Astrocyte (in vitro differentiated cells and primary cell): ENCODE data around the gene RTP3. TPM values are rescaled to one million over a fixed set of nuclear protein-coding genes. Genes with fewer than 3 reads are reported as not detected.
A peak's percentile ranks its signal among the peaks of the same experiment; 100 is the strongest.
"Not testable (repeated sequence)": the region's sequence is repeated elsewhere in the genome, so short reads cannot be mapped to it uniquely, and the experiment has no call there.

Experiments used
- DNase-seq: peaks from one replicate; pipeline ENCODE4 v3.0.0-alpha.2; 2010; ENCODE audit warnings: low read depth
- FAIRE-seq: peaks from 2 replicates; lab custom pipeline; 2011; peaks lifted over from hg19 to GRCh38; lab: Jason Lieb, UNC
- H2AFZ ChIP-seq: 2 replicates; pipeline ENCODE4 v1.6.0; 2012; ENCODE audit warnings: low read depth, low read length, inconsistent platforms
- H3K27ac ChIP-seq: 2 replicates; pipeline ENCODE4 v1.5.1; 2011; ENCODE audit warnings: low read depth, low read length, inconsistent platforms
- H3K27me3 ChIP-seq: 2 replicates; pipeline ENCODE4 v1.6.0; 2011; ENCODE audit warnings: low read length, inconsistent platforms; ENCODE audit not compliant: insufficient read depth
- H3K36me3 ChIP-seq: 2 replicates; pipeline ENCODE4 v1.5.1; 2011; ENCODE audit warnings: low read length, inconsistent platforms; ENCODE audit not compliant: insufficient read depth
- H3K4me1 ChIP-seq: 2 replicates; pipeline ENCODE4 v1.5.1; 2011; ENCODE audit warnings: low read length, inconsistent platforms; ENCODE audit not compliant: insufficient read depth
- H3K4me2 ChIP-seq: 2 replicates; pipeline ENCODE4 v1.6.0; 2012; ENCODE audit warnings: low read length, inconsistent platforms
- H3K4me3 ChIP-seq: 2 replicates; pipeline ENCODE4 v1.5.1; 2011; ENCODE audit warnings: low read depth, mild to moderate bottlenecking, low read length, inconsistent platforms; ENCODE audit not compliant: insufficient read depth
- H3K79me2 ChIP-seq: 2 replicates; pipeline ENCODE4 v1.6.0; 2012; ENCODE audit warnings: mild to moderate bottlenecking, low read length, inconsistent platforms; ENCODE audit not compliant: insufficient read depth
- H3K9ac ChIP-seq: 2 replicates; pipeline ENCODE4 v1.6.0; 2012; ENCODE audit warnings: mild to moderate bottlenecking, low read length, inconsistent platforms
- H3K9me3 ChIP-seq: 2 replicates; pipeline ENCODE4 v1.5.1; 2012; ENCODE audit warnings: low read depth, mild to moderate bottlenecking, low read length, inconsistent platforms; ENCODE audit not compliant: insufficient read depth
- H4K20me1 ChIP-seq: 2 replicates; pipeline ENCODE4 v1.6.0; 2012; ENCODE audit warnings: low read length, inconsistent platforms; ENCODE audit not compliant: insufficient read depth
- H3K27ac Mint-ChIP-seq: one replicate; pipeline ENCODE4 v1.8.0; 2021; ENCODE audit warnings: mild to moderate bottlenecking, mixed read lengths; ENCODE audit not compliant: unreplicated experiment
- H3K27me3 Mint-ChIP-seq: one replicate; pipeline ENCODE4 v1.8.0; 2021; ENCODE audit warnings: low read depth, mixed read lengths; ENCODE audit not compliant: unreplicated experiment
- H3K36me3 Mint-ChIP-seq: one replicate; pipeline ENCODE4 v1.8.0; 2021; ENCODE audit warnings: low read depth, mixed read lengths; ENCODE audit not compliant: unreplicated experiment
- H3K4me1 Mint-ChIP-seq: one replicate; pipeline ENCODE4 v1.8.0; 2021; ENCODE audit warnings: low read depth, mixed read lengths; ENCODE audit not compliant: unreplicated experiment
- H3K4me3 Mint-ChIP-seq: one replicate; pipeline ENCODE4 v1.8.0; 2021; ENCODE audit warnings: mild to moderate bottlenecking, moderate library complexity, mixed read lengths; ENCODE audit not compliant: unreplicated experiment
- H3K9me3 Mint-ChIP-seq: one replicate; pipeline ENCODE4 v1.8.0; 2021; ENCODE audit warnings: mild to moderate bottlenecking, mixed read lengths; ENCODE audit not compliant: unreplicated experiment
- CTCF ChIP-seq: IDR thresholded peaks from 2 replicates; pipeline ENCODE4 v1.5.1; 2011; ENCODE audit warnings: low read depth, mild to moderate bottlenecking, inconsistent platforms, low read length, moderate library complexity; ENCODE audit not compliant: insufficient read depth
- EZH2 ChIP-seq: IDR thresholded peaks from 2 replicates; pipeline ENCODE4 v1.6.1; 2012; ENCODE audit warnings: mild to moderate bottlenecking, low read length, inconsistent platforms; ENCODE audit not compliant: insufficient read depth
- total RNA-seq: library from RNA; stranded (reverse); gene quantifications from 2 replicates; pipeline ENCODE4 v1.2.1, GENCODE V29; 2021

The RTP3 gene
- total RNA-seq, 1 donor from 2014 or later, result not detected

- peak; percentile 27 for DNase-seq
Measured at GRCh38 chr3:46537316-46537715, 39.5 kb downstream of the RTP3 start.

GRCh38 chr3:46537779-46538178 lies 40.0 kb downstream of the RTP3 start:
- no peaks in the 10 kb centered on the region for H3K79me2 ChIP-seq
- no peaks in the 10 kb centered on the region for H3K27me3 ChIP-seq
- H3K27ac ChIP-seq, result no peak overlapping the region
- no peak for FAIRE-seq
- DNase-seq, result no peak
- H3K9ac ChIP-seq, result no peak overlapping the region
- no peak overlapping the region for H3K4me2 ChIP-seq
- Mint-ChIP-seq H3K27ac (no peak overlapping the region), H3K4me1 (peaks cover 14% of the 10 kb centered on the region), H3K36me3 (no peaks in the 10 kb centered on the region), H3K27me3 (peaks cover 2% of the 10 kb centered on the region), H3K9me3 (no peaks in the 10 kb centered on the region), H3K4me3 (no peak overlapping the region)
- no peak for TF ChIP-seq EZH2
- no peak for TF ChIP-seq CTCF
- H3K36me3 ChIP-seq, result no peaks in the 10 kb centered on the region
- H3K9me3 ChIP-seq, result no peaks in the 10 kb centered on the region
- no peak overlapping the region for H2AFZ ChIP-seq
- no peaks in the 10 kb centered on the region for H4K20me1 ChIP-seq
- H3K4me1 ChIP-seq, result peaks cover 10% of the 10 kb centered on the region
- no peak overlapping the region for H3K4me3 ChIP-seq

More at GRCh38 chr3:46537316-46537715, 39.5 kb downstream of the RTP3 start:
- TF ChIP-seq EZH2 (no peak), CTCF (no peak)
- FAIRE-seq, result no peak
- no peaks in the 10 kb centered on the region for H3K9me3 ChIP-seq
- H3K27ac Mint-ChIP-seq, result no peak overlapping the region
- peaks cover 2% of the 10 kb centered on the region for H3K27me3 Mint-ChIP-seq
- no peaks in the 10 kb centered on the region for H4K20me1 ChIP-seq
- no peak overlapping the region for H3K27ac ChIP-seq
- H3K4me1 ChIP-seq, result peaks cover 6% of the 10 kb centered on the region
- H3K36me3 ChIP-seq, result no peaks in the 10 kb centered on the region
- H3K9me3 Mint-ChIP-seq, result no peaks in the 10 kb centered on the region
- no peaks in the 10 kb centered on the region for H3K79me2 ChIP-seq
- H2AFZ ChIP-seq, result no peak overlapping the region
- peaks cover 10% of the 10 kb centered on the region for H3K4me1 Mint-ChIP-seq
- no peak overlapping the region for H3K4me2 ChIP-seq
- H3K36me3 Mint-ChIP-seq, result no peaks in the 10 kb centered on the region
- H3K4me3 Mint-ChIP-seq, result no peak overlapping the region
- H3K27me3 ChIP-seq, result no peaks in the 10 kb centered on the region
- H3K9ac ChIP-seq, result no peak overlapping the region
- H3K4me3 ChIP-seq, result no peak overlapping the region

GRCh38 chr3:46538425-46538802 lies 40.6 kb downstream of the RTP3 start:
- DNase-seq, H3K27me3 Mint-ChIP-seq, H2AFZ ChIP-seq, H3K4me3 Mint-ChIP-seq, H3K27ac Mint-ChIP-seq, H3K27ac ChIP-seq, H3K36me3 Mint-ChIP-seq, H3K4me3 ChIP-seq, H3K36me3 ChIP-seq, H3K79me2 ChIP-seq, H3K9me3 Mint-ChIP-seq, H3K9ac ChIP-seq, H3K9me3 ChIP-seq, H3K27me3 ChIP-seq, FAIRE-seq, H4K20me1 ChIP-seq: not testable (repeated sequence)
- peaks cover 17% of the 10 kb centered on the region for H3K4me1 Mint-ChIP-seq
- Histone ChIP-seq H3K4me1 (peaks cover 13% of the 10 kb centered on the region), H3K4me2 (peak overlapping the region; percentile 64)
